ENCODE data around the gene NBEA. TPM values are rescaled to one million over a fixed set of nuclear protein-coding genes. Genes with fewer than 3 reads are reported as not detected.

NBEA gene
- total RNA-seq, 1 experiment from 2014 or later, result 3.3 TPM

DNA sequence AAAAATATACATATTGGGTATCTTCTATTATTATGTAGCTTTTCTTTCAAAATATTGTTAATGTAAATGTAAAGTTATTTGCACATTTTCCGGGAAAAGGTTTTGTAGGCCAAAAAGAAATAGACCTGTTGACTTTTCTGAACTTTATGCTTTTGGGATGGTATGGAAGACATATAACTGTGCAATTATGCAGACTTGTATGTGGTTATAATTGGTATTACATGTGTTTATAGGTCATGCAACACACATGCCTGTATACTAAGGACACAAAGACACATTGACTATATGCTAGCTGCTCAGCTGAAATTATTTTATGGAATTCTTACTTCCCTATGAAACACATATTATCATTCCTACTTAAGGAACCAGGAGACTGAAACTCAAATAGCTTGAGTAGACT is 2.3 kb upstream of the NBEA start:
- no peak overlapping the region for H3K4me3 ChIP-seq (ENCODE audit: low read depth in 2 of 2, low read length in 2 of 2)
- peaks cover 5% of the 10 kb centered on the region for H3K27me3 ChIP-seq (ENCODE audit: control insufficient read depth, insufficient read depth, low read length)
- ChIA-PET CTCF (no interaction called here), POLR2A (no interaction called here)
- no TSS peak for BruUV-seq (replicated peaks)
- H3K4me1 ChIP-seq (ENCODE audit: control insufficient read depth, insufficient read depth, low read length), result no peaks in the 10 kb centered on the region
- TF ChIP-seq TCF7L2 (IDR thresholded peaks at IDR 0.05; ENCODE audit: low read depth, low read length) (no peak), POLR2AphosphoS5 (IDR thresholded peaks at IDR 0.05; ENCODE audit: low read depth, low read length) (no peak), SIN3A (IDR thresholded peaks at IDR 0.05; ENCODE audit: borderline replicate concordance, insufficient read depth, low read depth, low read length) (no peak)
- TF ChIP-seq, protein P1, sequence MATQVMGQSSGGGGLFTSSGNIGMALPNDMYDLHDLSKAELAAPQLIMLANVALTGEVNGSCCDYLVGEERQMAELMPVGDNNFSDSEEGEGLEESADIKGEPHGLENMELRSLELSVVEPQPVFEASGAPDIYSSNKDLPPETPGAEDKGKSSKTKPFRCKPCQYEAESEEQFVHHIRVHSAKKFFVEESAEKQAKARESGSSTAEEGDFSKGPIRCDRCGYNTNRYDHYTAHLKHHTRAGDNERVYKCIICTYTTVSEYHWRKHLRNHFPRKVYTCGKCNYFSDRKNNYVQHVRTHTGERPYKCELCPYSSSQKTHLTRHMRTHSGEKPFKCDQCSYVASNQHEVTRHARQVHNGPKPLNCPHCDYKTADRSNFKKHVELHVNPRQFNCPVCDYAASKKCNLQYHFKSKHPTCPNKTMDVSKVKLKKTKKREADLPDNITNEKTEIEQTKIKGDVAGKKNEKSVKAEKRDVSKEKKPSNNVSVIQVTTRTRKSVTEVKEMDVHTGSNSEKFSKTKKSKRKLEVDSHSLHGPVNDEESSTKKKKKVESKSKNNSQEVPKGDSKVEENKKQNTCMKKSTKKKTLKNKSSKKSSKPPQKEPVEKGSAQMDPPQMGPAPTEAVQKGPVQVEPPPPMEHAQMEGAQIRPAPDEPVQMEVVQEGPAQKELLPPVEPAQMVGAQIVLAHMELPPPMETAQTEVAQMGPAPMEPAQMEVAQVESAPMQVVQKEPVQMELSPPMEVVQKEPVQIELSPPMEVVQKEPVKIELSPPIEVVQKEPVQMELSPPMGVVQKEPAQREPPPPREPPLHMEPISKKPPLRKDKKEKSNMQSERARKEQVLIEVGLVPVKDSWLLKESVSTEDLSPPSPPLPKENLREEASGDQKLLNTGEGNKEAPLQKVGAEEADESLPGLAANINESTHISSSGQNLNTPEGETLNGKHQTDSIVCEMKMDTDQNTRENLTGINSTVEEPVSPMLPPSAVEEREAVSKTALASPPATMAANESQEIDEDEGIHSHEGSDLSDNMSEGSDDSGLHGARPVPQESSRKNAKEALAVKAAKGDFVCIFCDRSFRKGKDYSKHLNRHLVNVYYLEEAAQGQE (IDR thresholded peaks at IDR 0.05; ENCODE audit: insufficient read depth in 1 of 2, low read depth in 2 of 2, low read length in 1 of 2), result no peak
- TF ChIP-seq, protein P2, sequence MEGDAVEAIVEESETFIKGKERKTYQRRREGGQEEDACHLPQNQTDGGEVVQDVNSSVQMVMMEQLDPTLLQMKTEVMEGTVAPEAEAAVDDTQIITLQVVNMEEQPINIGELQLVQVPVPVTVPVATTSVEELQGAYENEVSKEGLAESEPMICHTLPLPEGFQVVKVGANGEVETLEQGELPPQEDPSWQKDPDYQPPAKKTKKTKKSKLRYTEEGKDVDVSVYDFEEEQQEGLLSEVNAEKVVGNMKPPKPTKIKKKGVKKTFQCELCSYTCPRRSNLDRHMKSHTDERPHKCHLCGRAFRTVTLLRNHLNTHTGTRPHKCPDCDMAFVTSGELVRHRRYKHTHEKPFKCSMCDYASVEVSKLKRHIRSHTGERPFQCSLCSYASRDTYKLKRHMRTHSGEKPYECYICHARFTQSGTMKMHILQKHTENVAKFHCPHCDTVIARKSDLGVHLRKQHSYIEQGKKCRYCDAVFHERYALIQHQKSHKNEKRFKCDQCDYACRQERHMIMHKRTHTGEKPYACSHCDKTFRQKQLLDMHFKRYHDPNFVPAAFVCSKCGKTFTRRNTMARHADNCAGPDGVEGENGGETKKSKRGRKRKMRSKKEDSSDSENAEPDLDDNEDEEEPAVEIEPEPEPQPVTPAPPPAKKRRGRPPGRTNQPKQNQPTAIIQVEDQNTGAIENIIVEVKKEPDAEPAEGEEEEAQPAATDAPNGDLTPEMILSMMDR (IDR thresholded peaks at IDR 0.05), result no peak
- no peak for ATAC-seq
- in situ Hi-C loops (cut with HindIII; ENCODE audit: low pct_unique_long_range_greater_than_20kb, low sequenced_read_pairs), result no loop called here
- intact Hi-C loops (cut with micrococcal nuclease; ENCODE audit: unreplicated experiment), result loop anchor here (10.0 kb wide), 1 partner anchor 215 kb away; no protein-coding TSS in a partner anchor
- H3K27ac ChIP-seq (ENCODE audit: low read length), result no peak overlapping the region
- H3K36me3 ChIP-seq (ENCODE audit: control insufficient read depth, insufficient read depth, low read length), result no peaks in the 10 kb centered on the region
- no peaks in the 10 kb centered on the region for H3K9me3 ChIP-seq (ENCODE audit: control insufficient read depth, insufficient read depth, low read depth, low read length)
- no peak for DNase-seq (ENCODE audit: low read depth, low spot score)

DNA sequence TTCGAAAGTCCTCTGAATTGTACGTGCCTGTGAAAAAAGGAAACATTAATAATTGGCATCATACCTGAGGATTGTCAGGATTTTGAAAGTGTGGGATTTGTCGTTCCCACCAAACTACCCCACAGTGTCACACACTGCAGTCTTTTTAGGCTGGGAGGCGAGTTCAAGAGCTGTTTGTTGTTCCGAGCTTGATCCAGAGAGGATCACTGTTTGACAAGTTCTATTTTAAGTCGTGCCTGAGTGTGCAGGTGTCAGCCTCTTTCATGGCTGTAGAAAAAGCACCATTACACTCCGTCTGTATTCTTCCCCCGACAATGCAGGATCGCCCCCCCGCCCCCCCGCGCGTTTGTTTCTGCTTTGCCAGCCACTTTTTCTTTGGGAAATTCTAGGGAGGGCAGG is 635 bp upstream of the NBEA start:
- intact Hi-C loops (cut with micrococcal nuclease; ENCODE audit: unreplicated experiment) (loop anchor here (10.0 kb wide), 1 partner anchor 213 kb away; no protein-coding TSS in a partner anchor), in situ Hi-C loops (cut with HindIII; ENCODE audit: low pct_unique_long_range_greater_than_20kb, low sequenced_read_pairs) (no loop called here)
- no peaks in the 10 kb centered on the region for H3K36me3 ChIP-seq (ENCODE audit: control insufficient read depth, insufficient read depth, low read length)
- no peak for ATAC-seq
- no peak for DNase-seq (ENCODE audit: low read depth, low spot score)
- BruUV-seq (replicated peaks), result no TSS peak
- TF ChIP-seq, protein P2 (IDR thresholded peaks at IDR 0.05), result no peak
- TF ChIP-seq SIN3A (IDR thresholded peaks at IDR 0.05; ENCODE audit: borderline replicate concordance, insufficient read depth, low read depth, low read length) (no peak), TCF7L2 (IDR thresholded peaks at IDR 0.05; ENCODE audit: low read depth, low read length) (no peak)
- H3K27ac ChIP-seq (ENCODE audit: low read length), result no peak overlapping the region
- no peaks in the 10 kb centered on the region for H3K4me1 ChIP-seq (ENCODE audit: control insufficient read depth, insufficient read depth, low read length)
- ChIA-PET POLR2A (no interaction called here), CTCF (no interaction called here)
- H3K4me3 ChIP-seq (ENCODE audit: low read depth in 2 of 2, low read length in 2 of 2), result peak overlapping the region; percentile 59 to 66
- H3K9me3 ChIP-seq (ENCODE audit: control insufficient read depth, insufficient read depth, low read depth, low read length), result no peaks in the 10 kb centered on the region
- peaks cover 5% of the 10 kb centered on the region; the same call in 1 of the 2 replicates for H3K27me3 ChIP-seq (ENCODE audit: control insufficient read depth, insufficient read depth, low read length)
